ENCODE measurements around the gene NFKBIA.

DNA sequence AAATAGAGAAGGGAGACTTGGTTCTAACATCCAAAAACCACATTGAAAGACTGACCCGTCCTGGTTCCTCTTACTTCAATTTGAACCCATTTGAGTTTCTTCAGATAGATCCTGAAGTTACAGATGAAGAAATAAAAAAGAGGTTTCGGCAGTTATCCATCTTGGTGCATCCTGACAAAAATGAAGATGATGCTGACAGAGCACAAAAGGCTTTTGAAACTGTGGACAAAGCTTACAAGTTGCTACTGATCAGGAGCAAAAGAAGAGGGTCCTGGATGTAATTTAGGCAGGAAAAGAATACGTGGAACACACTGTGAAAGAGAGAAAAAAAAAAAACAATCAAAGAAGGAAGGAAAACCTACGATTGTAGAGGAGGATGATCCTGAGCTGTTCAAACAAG lies 25.4 kb upstream of the NFKBIA start:
- TF ChIP-seq CTCF (IDR thresholded peaks at IDR 0.05; ENCODE audit: low read depth, low read length) (no peak), POLR2A (IDR thresholded peaks at IDR 0.05; ENCODE audit: extremely low read depth, insufficient read length) (no peak), MYC (IDR thresholded peaks at IDR 0.05; ENCODE audit: low read depth, low read length) (no peak)
- TF ChIP-seq, protein P1, sequence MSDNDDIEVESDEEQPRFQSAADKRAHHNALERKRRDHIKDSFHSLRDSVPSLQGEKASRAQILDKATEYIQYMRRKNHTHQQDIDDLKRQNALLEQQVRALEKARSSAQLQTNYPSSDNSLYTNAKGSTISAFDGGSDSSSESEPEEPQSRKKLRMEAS (IDR thresholded peaks at IDR 0.05; ENCODE audit: low read depth, low read length) = no peak

Measured in NB4 (cell line).